ENCODE data around the gene LRP1B.

DNA sequence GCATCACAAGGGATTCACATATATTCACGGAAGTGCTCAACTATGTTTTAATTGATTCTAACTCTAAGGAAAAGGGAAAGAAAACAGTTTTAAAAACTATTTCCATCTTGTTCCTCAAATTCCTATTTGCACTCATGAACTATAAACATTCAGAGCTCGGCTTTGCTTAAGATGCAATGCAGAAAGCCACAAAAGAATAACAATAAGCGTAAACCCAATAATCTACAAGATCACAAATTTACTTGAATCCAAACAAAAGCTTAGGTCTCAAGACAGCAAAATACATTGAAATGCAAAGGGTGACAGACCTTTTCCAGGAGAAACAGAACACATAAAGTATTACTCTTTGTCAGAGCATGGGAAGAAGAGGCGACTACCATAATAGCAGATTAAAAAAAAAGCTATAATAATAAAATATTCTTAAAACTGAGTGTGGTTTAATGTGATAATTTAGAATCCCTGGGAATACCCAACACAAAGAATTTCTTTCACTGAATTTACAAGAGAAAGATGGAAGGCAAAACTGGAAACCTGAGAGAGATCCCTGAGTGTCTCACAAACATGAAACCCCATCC lies 1094.9 kb downstream of the LRP1B start:
- no peak for TF ChIP-seq POLR2A (IDR thresholded peaks at IDR 0.05)
- TF ChIP-seq, protein P1, sequence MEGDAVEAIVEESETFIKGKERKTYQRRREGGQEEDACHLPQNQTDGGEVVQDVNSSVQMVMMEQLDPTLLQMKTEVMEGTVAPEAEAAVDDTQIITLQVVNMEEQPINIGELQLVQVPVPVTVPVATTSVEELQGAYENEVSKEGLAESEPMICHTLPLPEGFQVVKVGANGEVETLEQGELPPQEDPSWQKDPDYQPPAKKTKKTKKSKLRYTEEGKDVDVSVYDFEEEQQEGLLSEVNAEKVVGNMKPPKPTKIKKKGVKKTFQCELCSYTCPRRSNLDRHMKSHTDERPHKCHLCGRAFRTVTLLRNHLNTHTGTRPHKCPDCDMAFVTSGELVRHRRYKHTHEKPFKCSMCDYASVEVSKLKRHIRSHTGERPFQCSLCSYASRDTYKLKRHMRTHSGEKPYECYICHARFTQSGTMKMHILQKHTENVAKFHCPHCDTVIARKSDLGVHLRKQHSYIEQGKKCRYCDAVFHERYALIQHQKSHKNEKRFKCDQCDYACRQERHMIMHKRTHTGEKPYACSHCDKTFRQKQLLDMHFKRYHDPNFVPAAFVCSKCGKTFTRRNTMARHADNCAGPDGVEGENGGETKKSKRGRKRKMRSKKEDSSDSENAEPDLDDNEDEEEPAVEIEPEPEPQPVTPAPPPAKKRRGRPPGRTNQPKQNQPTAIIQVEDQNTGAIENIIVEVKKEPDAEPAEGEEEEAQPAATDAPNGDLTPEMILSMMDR (IDR thresholded peaks at IDR 0.05): no peak
